KMS-11 (cell line): ENCODE results near the gene KRT14.

Source experiments
- H2AFZ ChIP-seq: fragments of 200-600 bp; sonication (generic); 2 replicates; pipeline ENCODE4 v1.6.1; 2016; ENCODE audit warnings: antibody characterized with exemption, mixed run types, low read depth
- H3K27ac ChIP-seq: fragments of 200-600 bp; sonication (generic); 2 replicates; pipeline ENCODE4 v1.6.1; 2016; ENCODE audit warnings: mild to moderate bottlenecking, mixed run types
- H3K27me3 ChIP-seq: fragments of 200-600 bp; sonication (generic); 2 replicates; pipeline ENCODE4 v1.6.1; 2017; ENCODE audit warnings: mild to moderate bottlenecking, low read depth, mixed run types, moderate library complexity; ENCODE audit not compliant: insufficient read depth
- H3K36me3 ChIP-seq: fragments of 200-600 bp; sonication (generic); 2 replicates; pipeline ENCODE4 v1.6.1; 2017; ENCODE audit warnings: mild to moderate bottlenecking, mixed run types; ENCODE audit not compliant: insufficient read depth
- H3K4me1 ChIP-seq: fragments of 200-600 bp; sonication (generic); 2 replicates; pipeline ENCODE4 v1.6.1; 2016; ENCODE audit warnings: mild to moderate bottlenecking, low read depth, mixed run types; ENCODE audit not compliant: poor library complexity, severe bottlenecking
- H3K4me2 ChIP-seq: fragments of 200-600 bp; sonication (generic); 2 replicates; pipeline ENCODE4 v1.7.0; 2016; ENCODE audit warnings: mild to moderate bottlenecking, mixed run types
- H3K4me3 ChIP-seq: fragments of 200-600 bp; sonication (generic); IDR thresholded peaks from 2 replicates; pipeline ENCODE4 v1.6.1; 2017; ENCODE audit warnings: low read depth, low read length, mixed read lengths; ENCODE audit not compliant: insufficient read depth
- H3K79me2 ChIP-seq: fragments of 200-600 bp; sonication (generic); 2 replicates; pipeline ENCODE4 v1.6.1; 2016; ENCODE audit warnings: low read depth, mixed run types; ENCODE audit not compliant: insufficient read depth
- H3K9ac ChIP-seq: fragments of 200-600 bp; sonication (generic); 2 replicates; pipeline ENCODE4 v1.6.1; 2016; ENCODE audit warnings: mild to moderate bottlenecking, mixed run types
- H4K20me1 ChIP-seq: fragments of 200-600 bp; sonication (generic); 2 replicates; pipeline ENCODE4 v1.6.1; 2016; ENCODE audit warnings: mild to moderate bottlenecking, mixed run types; ENCODE audit not compliant: insufficient read depth
- TF ChIP-seq, protein P1 (sequence below): fragments of 200-600 bp; sonication (generic); conservative IDR thresholded peaks from 2 replicates; pipeline ENCODE4 v1.6.1; 2017; ENCODE audit warnings: low read depth, mild to moderate bottlenecking, antibody characterized with exemption, low read length, moderate library complexity, mixed read lengths

Gene KRT14

DNA sequence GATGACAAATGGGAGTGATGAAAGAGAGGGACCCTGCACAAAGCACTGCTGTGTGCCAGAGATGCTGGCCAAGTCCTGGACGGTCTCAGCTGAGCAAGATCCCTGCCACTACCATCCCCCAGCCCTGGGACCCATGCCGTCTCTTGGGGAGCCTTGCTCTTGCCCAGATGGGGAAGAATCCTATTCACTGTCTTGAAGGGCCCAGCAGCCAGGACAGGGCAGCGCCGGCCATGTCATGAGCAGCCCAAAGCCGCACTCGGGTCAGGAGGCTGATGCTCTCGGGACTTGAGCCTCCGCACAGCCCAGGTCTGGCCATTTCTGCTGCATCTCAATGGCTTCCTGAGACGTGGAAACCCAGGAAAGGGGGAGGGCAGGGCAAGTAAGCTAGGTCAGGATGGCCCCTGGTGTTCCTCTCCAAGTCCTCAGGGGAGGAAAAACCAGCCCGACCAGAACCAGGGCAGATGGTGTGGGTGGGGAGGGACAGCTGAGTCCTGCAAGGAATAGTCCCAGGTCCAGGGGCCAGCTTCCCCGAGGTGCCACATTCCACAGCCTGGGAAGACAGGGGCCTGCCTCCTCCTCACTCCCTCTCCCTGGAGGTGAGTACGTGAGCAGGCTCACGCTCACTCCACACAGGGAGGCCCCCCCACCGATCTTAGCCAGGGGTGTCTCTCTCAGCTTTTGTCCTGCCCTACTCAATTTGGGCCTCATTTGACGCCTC lies 50.8 kb downstream of the KRT14 start:
- H3K4me1 ChIP-seq, result no peaks in the 10 kb centered on the region
- H2AFZ ChIP-seq, result no peak overlapping the region
- TF ChIP-seq, protein P1, sequence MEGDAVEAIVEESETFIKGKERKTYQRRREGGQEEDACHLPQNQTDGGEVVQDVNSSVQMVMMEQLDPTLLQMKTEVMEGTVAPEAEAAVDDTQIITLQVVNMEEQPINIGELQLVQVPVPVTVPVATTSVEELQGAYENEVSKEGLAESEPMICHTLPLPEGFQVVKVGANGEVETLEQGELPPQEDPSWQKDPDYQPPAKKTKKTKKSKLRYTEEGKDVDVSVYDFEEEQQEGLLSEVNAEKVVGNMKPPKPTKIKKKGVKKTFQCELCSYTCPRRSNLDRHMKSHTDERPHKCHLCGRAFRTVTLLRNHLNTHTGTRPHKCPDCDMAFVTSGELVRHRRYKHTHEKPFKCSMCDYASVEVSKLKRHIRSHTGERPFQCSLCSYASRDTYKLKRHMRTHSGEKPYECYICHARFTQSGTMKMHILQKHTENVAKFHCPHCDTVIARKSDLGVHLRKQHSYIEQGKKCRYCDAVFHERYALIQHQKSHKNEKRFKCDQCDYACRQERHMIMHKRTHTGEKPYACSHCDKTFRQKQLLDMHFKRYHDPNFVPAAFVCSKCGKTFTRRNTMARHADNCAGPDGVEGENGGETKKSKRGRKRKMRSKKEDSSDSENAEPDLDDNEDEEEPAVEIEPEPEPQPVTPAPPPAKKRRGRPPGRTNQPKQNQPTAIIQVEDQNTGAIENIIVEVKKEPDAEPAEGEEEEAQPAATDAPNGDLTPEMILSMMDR, result no peak
- H3K79me2 ChIP-seq, result no peaks in the 10 kb centered on the region
- no peak overlapping the region for H3K4me3 ChIP-seq
- no peak overlapping the region for H3K4me2 ChIP-seq
- no peak overlapping the region for H3K9ac ChIP-seq
- no peaks in the 10 kb centered on the region for H4K20me1 ChIP-seq
- peaks cover 3% of the 10 kb centered on the region; the same call in 1 of the 2 replicates for H3K27me3 ChIP-seq
- H3K27ac ChIP-seq, result no peak overlapping the region
- no peaks in the 10 kb centered on the region for H3K36me3 ChIP-seq

DNA sequence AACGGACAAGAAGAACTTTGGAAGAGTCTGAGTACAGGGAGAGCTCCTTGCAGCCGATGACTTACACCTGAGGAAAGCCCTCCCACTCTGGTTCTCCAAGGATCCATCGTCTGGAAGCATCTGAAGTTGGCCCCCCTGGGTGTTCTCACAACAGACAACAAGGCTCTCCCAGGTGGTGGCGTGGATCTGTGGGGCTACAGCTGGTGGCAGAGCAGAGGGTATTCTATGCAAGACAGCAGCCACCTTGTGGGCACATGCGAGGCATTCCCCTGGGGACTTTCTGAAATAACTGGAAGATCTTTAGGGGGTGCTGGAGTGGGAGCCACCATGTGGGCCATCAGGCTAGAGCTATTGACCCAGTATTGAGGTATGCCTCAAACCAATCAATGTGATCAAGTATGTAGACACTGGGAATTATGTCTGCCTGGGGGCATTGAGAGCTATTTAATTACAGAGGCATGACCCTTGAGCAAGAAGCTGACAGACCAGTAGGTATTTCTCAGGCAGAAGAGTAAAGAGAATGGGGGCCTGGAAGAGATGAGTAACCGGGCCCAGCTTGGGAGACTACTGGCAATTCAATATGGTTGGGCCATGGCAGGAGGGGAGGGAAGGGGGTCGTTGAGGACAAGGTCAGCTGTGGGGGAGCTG lies 51.7 kb downstream of the KRT14 start:
- H3K36me3 ChIP-seq, result no peaks in the 10 kb centered on the region
- no peak overlapping the region for H3K9ac ChIP-seq
- TF ChIP-seq, protein P1, result no peak
- peaks cover 11% of the 10 kb centered on the region for H3K27me3 ChIP-seq
- no peaks in the 10 kb centered on the region for H4K20me1 ChIP-seq
- H3K79me2 ChIP-seq, result no peaks in the 10 kb centered on the region
- H3K4me3 ChIP-seq, result no peak overlapping the region
- no peak overlapping the region for H3K4me2 ChIP-seq
- no peaks in the 10 kb centered on the region for H3K4me1 ChIP-seq
- H3K27ac ChIP-seq, result no peak overlapping the region
- H2AFZ ChIP-seq, result no peak overlapping the region

DNA sequence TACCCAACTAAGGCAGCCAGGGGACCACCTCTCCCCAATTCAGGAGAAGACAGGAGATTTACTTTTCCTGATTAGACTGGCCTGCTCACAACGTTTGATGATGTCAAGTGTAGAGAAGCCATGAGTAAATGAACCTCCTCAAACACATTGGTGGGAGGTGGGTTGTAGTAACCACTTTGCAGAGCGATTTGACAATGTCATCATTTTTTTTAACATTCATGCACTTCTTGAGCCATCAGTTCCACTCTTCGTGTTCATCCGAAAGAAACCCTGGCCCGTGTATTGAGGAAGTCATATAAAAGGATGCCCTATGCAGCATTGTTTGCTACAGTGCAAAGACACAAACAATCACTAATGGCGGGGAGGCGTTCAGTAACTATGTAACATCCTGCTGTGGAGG lies 53.1 kb downstream of the KRT14 start:
- no peak overlapping the region for H3K9ac ChIP-seq
- no peak overlapping the region for H3K27ac ChIP-seq
- TF ChIP-seq, protein P1, result no peak
- no peak overlapping the region for H3K4me3 ChIP-seq
- no peak overlapping the region for H3K4me2 ChIP-seq
- no peaks in the 10 kb centered on the region for H3K4me1 ChIP-seq
- H4K20me1 ChIP-seq, result no peaks in the 10 kb centered on the region
- H3K79me2 ChIP-seq, result no peaks in the 10 kb centered on the region
- H3K36me3 ChIP-seq, result no peaks in the 10 kb centered on the region
- peaks cover 23% of the 10 kb centered on the region for H3K27me3 ChIP-seq
- H2AFZ ChIP-seq, result no peak overlapping the region

DNA sequence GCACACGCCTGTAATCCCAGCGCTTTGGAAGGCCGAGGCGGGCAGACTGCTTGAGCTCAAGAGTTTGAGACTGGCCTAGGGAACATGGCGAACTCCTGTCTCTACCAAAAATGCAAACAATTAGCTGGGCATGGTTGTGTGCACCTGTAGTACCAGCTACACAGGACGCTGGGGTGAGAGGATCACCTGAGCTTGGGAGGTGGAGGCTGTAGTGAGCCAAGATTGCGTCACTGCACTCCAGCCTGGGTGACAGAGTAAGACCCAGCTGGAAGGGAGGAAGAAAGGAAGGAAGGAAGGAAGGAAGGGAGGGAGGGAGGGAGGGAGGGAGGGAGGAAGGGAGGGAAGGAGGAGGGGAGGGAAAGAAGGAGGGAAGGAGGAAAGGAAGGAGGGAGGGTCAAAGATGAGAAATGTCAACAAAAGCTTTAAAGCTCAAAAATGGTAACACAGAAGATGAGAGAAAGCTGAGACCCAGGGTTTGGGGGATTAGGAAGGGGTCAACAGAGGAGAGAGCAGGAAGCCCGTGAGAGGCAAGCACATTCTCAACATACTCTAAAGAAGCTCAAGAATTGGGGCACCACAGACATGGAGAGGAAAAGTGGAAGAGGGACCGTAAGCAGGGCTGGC lies 53.6 kb downstream of the KRT14 start:
- H3K4me2 ChIP-seq, result no peak overlapping the region
- H3K79me2 ChIP-seq, result no peaks in the 10 kb centered on the region
- H3K4me1 ChIP-seq, result no peaks in the 10 kb centered on the region
- H3K9ac ChIP-seq, result no peak overlapping the region
- TF ChIP-seq, protein P1, result no peak
- H3K4me3 ChIP-seq, result no peak overlapping the region
- no peaks in the 10 kb centered on the region for H3K36me3 ChIP-seq
- H3K27ac ChIP-seq, result no peak overlapping the region
- no peak overlapping the region for H2AFZ ChIP-seq
- H4K20me1 ChIP-seq, result no peaks in the 10 kb centered on the region
- H3K27me3 ChIP-seq, result peaks cover 23% of the 10 kb centered on the region
